H9 (cell line): Measurements from ENCODE around the gene CACNG8. TPM values are rescaled to one million over a fixed set of nuclear protein-coding genes. Genes with fewer than 3 reads are reported as not detected.

ENCODE experiments used
- DNase-seq: peaks from one replicate; pipeline ENCODE4 v3.0.0-alpha.2; 2017
- H2AFZ ChIP-seq: one replicate; pipeline ENCODE4 v1.6.1; 2013; ENCODE audit warnings: mild to moderate bottlenecking, low read length, control low read depth, moderate library complexity
- H2AK5ac ChIP-seq: 2 replicates; pipeline ENCODE4 v1.6.1; 2013; ENCODE audit warnings: low read length, control low read depth, mixed read lengths; ENCODE audit not compliant: insufficient read length
- H2BK120ac ChIP-seq: one replicate; pipeline ENCODE4 v1.6.1; 2013; ENCODE audit warnings: low read depth, mild to moderate bottlenecking, low read length, control low read depth, inconsistent platforms; ENCODE audit not compliant: poor library complexity, severe bottlenecking
- H2BK12ac ChIP-seq: 2 replicates; pipeline ENCODE4 v1.6.1; 2013; ENCODE audit warnings: low read length, control low read depth, mixed read lengths, low read depth; ENCODE audit not compliant: insufficient read length
- H2BK15ac ChIP-seq: 2 replicates; pipeline ENCODE4 v1.6.1; 2013; ENCODE audit warnings: low read depth, low read length, control low read depth
- H2BK20ac ChIP-seq: one replicate; pipeline ENCODE4 v1.6.1; 2013; ENCODE audit warnings: low read depth, mild to moderate bottlenecking, low read length, control low read depth, inconsistent platforms; ENCODE audit not compliant: poor library complexity, severe bottlenecking
- H2BK5ac ChIP-seq: 2 replicates; pipeline ENCODE4 v1.6.1; 2013; ENCODE audit warnings: low read length, control low read depth, mixed read lengths; ENCODE audit not compliant: insufficient read length
- H3K14ac ChIP-seq: 2 replicates; pipeline ENCODE4 v1.6.1; 2013; ENCODE audit warnings: low read length, control low read depth; ENCODE audit not compliant: insufficient read depth
- H3K18ac ChIP-seq: 2 replicates; pipeline ENCODE4 v1.6.1; 2013; ENCODE audit warnings: low read depth, mild to moderate bottlenecking, mixed read lengths, low read length, control low read depth; ENCODE audit not compliant: insufficient read length
- H3K23ac ChIP-seq: 2 replicates; pipeline ENCODE4 v1.6.1; 2013; ENCODE audit warnings: low read length, control low read depth, mixed read lengths, low read depth; ENCODE audit not compliant: insufficient read length
- H3K23me2 ChIP-seq: 2 replicates; pipeline ENCODE4 v1.6.1; 2013; ENCODE audit warnings: low read depth, mild to moderate bottlenecking, mixed read lengths, low read length, control low read depth; ENCODE audit not compliant: insufficient read length, poor library complexity, severe bottlenecking
- H3K27ac ChIP-seq: 2 replicates; pipeline ENCODE4 v1.5.1; 2013; ENCODE audit warnings: low read length, control low read depth, mixed read lengths, low read depth; ENCODE audit not compliant: insufficient read length
- H3K27me3 ChIP-seq: 2 replicates; pipeline ENCODE4 v1.6.1; 2013; ENCODE audit warnings: low read length, control low read depth, inconsistent platforms; ENCODE audit not compliant: insufficient read depth
- H3K4ac ChIP-seq: 2 replicates; pipeline ENCODE4 v1.6.1; 2013; ENCODE audit warnings: low read depth, mild to moderate bottlenecking, control low read depth, inconsistent platforms, low read length, moderate library complexity
- H3K4me1 ChIP-seq: 2 replicates; pipeline ENCODE4 v1.6.1; 2013; ENCODE audit warnings: low read length, control low read depth, inconsistent platforms; ENCODE audit not compliant: insufficient read depth
- H3K4me2 ChIP-seq: 2 replicates; pipeline ENCODE4 v1.6.1; 2013; ENCODE audit warnings: low read length, control low read depth, mixed read lengths; ENCODE audit not compliant: insufficient read length, insufficient read depth
- H3K56ac ChIP-seq: 2 replicates; pipeline ENCODE4 v1.6.1; 2013; ENCODE audit warnings: low read depth, mild to moderate bottlenecking, mixed read lengths, low read length, control low read depth; ENCODE audit not compliant: insufficient read length
- H3K79me1 ChIP-seq: 2 replicates; pipeline ENCODE4 v1.6.1; 2013; ENCODE audit warnings: low read depth, mild to moderate bottlenecking, moderate library complexity, low read length, control low read depth, inconsistent platforms; ENCODE audit not compliant: insufficient read depth, poor library complexity, severe bottlenecking
- H3K79me2 ChIP-seq: 2 replicates; pipeline ENCODE4 v1.6.1; 2013; ENCODE audit warnings: low read length, control low read depth, inconsistent platforms; ENCODE audit not compliant: insufficient read depth
- H3K9ac ChIP-seq: 2 replicates; pipeline ENCODE4 v1.6.1; 2013; ENCODE audit warnings: low read length, control low read depth, mixed read lengths; ENCODE audit not compliant: insufficient read length; ENCODE audit errors: extremely low read depth
- H3K9me3 ChIP-seq: one replicate; pipeline ENCODE4 v1.6.1; 2013; ENCODE audit warnings: low read depth, low read length, inconsistent platforms; ENCODE audit not compliant: control insufficient read depth
- H3T11ph ChIP-seq: one replicate; pipeline ENCODE4 v1.6.1; 2013; ENCODE audit warnings: mild to moderate bottlenecking, low read length, control low read depth, inconsistent platforms
- H4K20me1 ChIP-seq: one replicate; pipeline ENCODE4 v1.6.1; 2013; ENCODE audit not compliant: control insufficient read depth, insufficient read length, insufficient read depth
- H4K5ac ChIP-seq: 2 replicates; pipeline ENCODE4 v1.6.1; 2013; ENCODE audit warnings: low read depth, mild to moderate bottlenecking, mixed read lengths, low read length, control low read depth; ENCODE audit not compliant: insufficient read length
- H4K8ac ChIP-seq: replicated peaks from 2 replicates; pipeline ENCODE4 v1.6.1; 2013; ENCODE audit warnings: low read length, control low read depth, mixed read lengths, low read depth; ENCODE audit not compliant: insufficient read length
- H4K91ac ChIP-seq: 2 replicates; pipeline ENCODE4 v1.6.1; 2013; ENCODE audit warnings: low read depth, mild to moderate bottlenecking, moderate library complexity, mixed read lengths, low read length, control low read depth; ENCODE audit not compliant: insufficient read length
- H3K27ac Mint-ChIP-seq, 3 experiments: 2 replicates in 2 of 3; 3 replicates in 1 of 3; pipeline ENCODE4 v1.8.0; 2020 to 2021; ENCODE audit warnings: mixed read lengths in 3 of 3, mild to moderate bottlenecking in 1 of 3, moderate library complexity in 1 of 3
- H3K27me3 Mint-ChIP-seq: 2 replicates; pipeline ENCODE4 v1.8.0; 2021; ENCODE audit warnings: low read depth, mild to moderate bottlenecking, moderate library complexity, mixed read lengths
- H3K36me3 Mint-ChIP-seq, 3 experiments: 2 replicates in 2 of 3; 3 replicates in 1 of 3; pipeline ENCODE4 v1.8.0; 2020 to 2021; ENCODE audit warnings: low read depth in 3 of 3, mixed read lengths in 3 of 3; ENCODE audit not compliant: insufficient read depth in 1 of 3
- H3K4me1 Mint-ChIP-seq, 2 experiments: 2 replicates each; pipeline ENCODE4 v1.8.0; 2020; ENCODE audit warnings: mixed read lengths in 2 of 2
- H3K4me3 Mint-ChIP-seq, 2 experiments: 2 replicates in 1 of 2; 3 replicates in 1 of 2; pipeline ENCODE4 v1.8.0; 2020 to 2021; ENCODE audit warnings: mild to moderate bottlenecking in 2 of 2, mixed read lengths in 2 of 2, moderate library complexity in 1 of 2
- H3K9me3 Mint-ChIP-seq, 2 experiments: 2 replicates in 1 of 2; 3 replicates in 1 of 2; pipeline ENCODE4 v1.8.0; 2020; ENCODE audit warnings: mild to moderate bottlenecking in 2 of 2, mixed read lengths in 2 of 2, moderate library complexity in 1 of 2
- CTCF ChIP-seq: fragments of 200-600 bp; sonication (generic); conservative IDR thresholded peaks from 3 replicates; pipeline ENCODE4 v1.8.0; 2021; ENCODE audit warnings: antibody characterized with exemption, mild to moderate bottlenecking
- WGBS: extraction: QIAGEN DNeasy Blood & Tissue Kit; methylation state at CpG from one replicate; pipeline ENCODE4 v1.1.7; 2013; ENCODE audit warnings: missing lambda C conversion rate, low lambda C conversion rate, mixed read lengths; ENCODE audit not compliant: insufficient read length; ENCODE audit errors: extremely low coverage; 5-methylcytosine and 5-hydroxymethylcytosine counted together
- total RNA-seq: library from RNA; stranded (reverse); gene quantifications from 2 replicates; pipeline ENCODE4 v1.2.1, GENCODE V29; 2021

CACNG8 gene
- total RNA-seq, 1 experiment from 2014 or later: 7.1 TPM

GRCh38 chr19:53951947-53952346, 10.8 kb upstream of the CACNG8 start:
- no peak overlapping the region for H3K23ac ChIP-seq
- no peak overlapping the region for H4K91ac ChIP-seq
- H4K5ac ChIP-seq: no peak overlapping the region
- H2BK120ac ChIP-seq: no peak overlapping the region
- H3K23me2 ChIP-seq: no peaks in the 10 kb centered on the region
- Mint-ChIP-seq H3K4me1 (peaks cover 16 to 35% of the 10 kb centered on the region in 2 experiments), H3K9me3 (peaks cover 0 to 3% of the 10 kb centered on the region in 2 experiments; a peak in 1 of 5 replicates), H3K27me3 (peaks cover 11% of the 10 kb centered on the region), H3K4me3 (no peak overlapping the region), H3K27ac (peak overlapping the region in 2 of 3 experiments; percentile 1 to 30; a peak in 2 of 7 replicates), H3K36me3 (peaks cover 0 to 4% (median 0%) of the 10 kb centered on the region in 3 experiments; a peak in 1 of 7 replicates)
- H2AFZ ChIP-seq: no peak overlapping the region
- DNase-seq: no peak
- H3K27me3 ChIP-seq: no peaks in the 10 kb centered on the region
- H3K4me1 ChIP-seq: no peaks in the 10 kb centered on the region; the same call in none of the 2 replicates
- no peak overlapping the region for H2BK5ac ChIP-seq
- no peak overlapping the region for H4K8ac ChIP-seq
- WGBS: no CpG with 5 or more reads among the region's 9 CpGs
- H3K4me2 ChIP-seq: no peak overlapping the region
- H2BK12ac ChIP-seq: no peak overlapping the region
- H3K4ac ChIP-seq: no peak overlapping the region
- H4K20me1 ChIP-seq: no peaks in the 10 kb centered on the region
- no peak overlapping the region for H3K9ac ChIP-seq
- no peak for TF ChIP-seq CTCF
- H3K56ac ChIP-seq: no peak overlapping the region
- H2BK20ac ChIP-seq: no peak overlapping the region
- H3T11ph ChIP-seq: no peak overlapping the region
- H3K14ac ChIP-seq: no peak overlapping the region; the same call in 1 of the 2 replicates
- no peak overlapping the region for H3K18ac ChIP-seq
- no peaks in the 10 kb centered on the region for H3K79me2 ChIP-seq
- no peak overlapping the region for H3K27ac ChIP-seq
- no peaks in the 10 kb centered on the region for H3K9me3 ChIP-seq
- H2BK15ac ChIP-seq: no peak overlapping the region
- no peaks in the 10 kb centered on the region for H3K79me1 ChIP-seq
- H2AK5ac ChIP-seq: no peak overlapping the region
